ENCODE measurements around the gene RASGEF1B. TPM values are rescaled to one million over a fixed set of nuclear protein-coding genes. Genes with fewer than 3 reads are reported as not detected.

The RASGEF1B gene
- total and polyA plus RNA-seq, 9 of the 15 experiments (the other 6 are each of a cell fraction or from before 2014, with no cell fraction given): 0.04 to 0.57 (median 0.22) TPM

- no peak for TF ChIP-seq SREBF1 (IDR thresholded peaks at IDR 0.05; ENCODE audit: borderline replicate concordance, low read depth, low read length)
- peak; percentile 35 to 84 for TF ChIP-seq E2F6 (IDR thresholded peaks at IDR 0.05; ENCODE audit: borderline replicate concordance in 1 of 2, extremely low read depth in 1 of 2, insufficient read depth in 1 of 2, insufficient read length in 1 of 2, low read depth in 1 of 2, low read length in 1 of 2, poor library complexity in 1 of 2, severe bottlenecking in 1 of 2)
- TF ChIP-seq ZNF695 (CRISPR knock-in tag; IDR thresholded peaks at IDR 0.05): no peak
- no peak for TF ChIP-seq ZNF354B (CRISPR knock-in tag; IDR thresholded peaks at IDR 0.05)
- TF ChIP-seq TGIF2 (CRISPR knock-in tag; IDR thresholded peaks at IDR 0.05): 0 out of 2 replicates have a peak, but pooled peaks have one; percentile 7
- TF ChIP-seq ZBTB7A (IDR thresholded peaks at IDR 0.05; ENCODE audit: borderline replicate concordance, control insufficient read depth, low read depth, low read length): peak; percentile 34; the same call in 1 of the 2 replicates
- TF ChIP-seq PCBP1 (IDR thresholded peaks at IDR 0.05; ENCODE audit: low read depth, low read length, poor library complexity, severe bottlenecking): no peak
- TF ChIP-seq ZBTB43 (CRISPR knock-in tag; IDR thresholded peaks at IDR 0.05): no peak
- TF ChIP-seq ZNF274 (IDR thresholded peaks at IDR 0.05; ENCODE audit: borderline replicate concordance, low read depth, low read length): no peak
- no peak for TF ChIP-seq CAMTA2 (CRISPR knock-in tag; conservative IDR thresholded peaks at IDR 0.05)
- TF ChIP-seq VEZF1 (CRISPR knock-in tag; IDR thresholded peaks at IDR 0.05): peak; percentile 61
- no peak; the same call in 1 of the 2 replicates for TF ChIP-seq MYNN (IDR thresholded peaks at IDR 0.05)
- no peak for TF ChIP-seq MYNN (CRISPR knock-in tag; IDR thresholded peaks at IDR 0.05)
- no peak for TF ChIP-seq KHSRP (IDR thresholded peaks at IDR 0.05)
- no peak for TF ChIP-seq ARID1B (IDR thresholded peaks at IDR 0.05)
- TF ChIP-seq SAP30 (IDR thresholded peaks at IDR 0.05; ENCODE audit: borderline replicate concordance, insufficient read depth, low read depth, low read length, poor library complexity, severe bottlenecking): peak; percentile 74
- no peak for TF ChIP-seq E2F5 (CRISPR knock-in tag; IDR thresholded peaks at IDR 0.05)
- no peak for TF ChIP-seq ARNT (IDR thresholded peaks at IDR 0.05)
- no peak for TF ChIP-seq ZNF561 (CRISPR knock-in tag; conservative IDR thresholded peaks at IDR 0.05)
- no peak for TF ChIP-seq ATF3 (IDR thresholded peaks at IDR 0.05)
- no peak for TF ChIP-seq ATF3 (CRISPR knock-in tag; conservative IDR thresholded peaks at IDR 0.05)
- peak; percentile 26 for TF ChIP-seq MEIS2 (IDR thresholded peaks at IDR 0.05; ENCODE audit: partially characterized antibody)
- 0 out of 2 replicates have a peak, but pooled peaks have one; percentile 41 for TF ChIP-seq GATAD2B (IDR thresholded peaks at IDR 0.05; ENCODE audit: borderline replicate concordance)
Measured at GRCh38 chr4:81471588-81472280, at the start of gene RASGEF1B (continued).

Data from K562 (cell line).